ENCODE results near the gene CHPF.

DNA sequence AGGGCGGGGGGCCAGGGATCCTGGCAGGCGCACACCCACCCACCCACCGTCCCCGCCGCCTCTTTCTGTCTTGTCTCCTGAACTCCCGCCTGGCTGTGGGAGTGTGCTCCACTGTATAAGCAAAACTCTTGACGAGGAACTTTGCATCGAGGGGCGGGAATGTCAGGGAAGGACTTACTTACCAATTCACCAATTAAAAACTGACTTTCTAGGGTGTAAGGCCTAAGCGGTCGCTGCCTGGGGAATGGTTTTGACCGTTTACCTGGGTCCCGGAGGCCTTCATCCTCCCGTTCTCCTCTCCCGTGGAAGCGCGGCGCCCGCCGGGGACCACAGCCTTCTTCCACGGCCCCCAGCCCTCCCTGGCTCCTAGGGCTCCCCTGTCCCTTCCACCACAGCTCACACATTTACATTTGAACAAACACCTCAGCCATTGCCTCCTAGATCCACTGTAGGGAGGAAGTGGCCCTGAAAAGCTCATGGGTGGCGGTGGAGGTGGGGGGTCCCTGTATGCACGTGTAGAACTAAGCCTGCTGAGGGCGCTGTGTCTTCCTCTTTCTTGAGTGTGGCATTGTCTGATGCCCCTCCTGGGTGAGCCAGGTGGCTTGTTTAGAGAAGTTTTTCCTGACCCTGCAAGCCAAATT lies 20.5 kb downstream of the CHPF start:
- no peak for TF ChIP-seq POLR2A (IDR thresholded peaks at IDR 0.05)
- TF ChIP-seq, protein P1, sequence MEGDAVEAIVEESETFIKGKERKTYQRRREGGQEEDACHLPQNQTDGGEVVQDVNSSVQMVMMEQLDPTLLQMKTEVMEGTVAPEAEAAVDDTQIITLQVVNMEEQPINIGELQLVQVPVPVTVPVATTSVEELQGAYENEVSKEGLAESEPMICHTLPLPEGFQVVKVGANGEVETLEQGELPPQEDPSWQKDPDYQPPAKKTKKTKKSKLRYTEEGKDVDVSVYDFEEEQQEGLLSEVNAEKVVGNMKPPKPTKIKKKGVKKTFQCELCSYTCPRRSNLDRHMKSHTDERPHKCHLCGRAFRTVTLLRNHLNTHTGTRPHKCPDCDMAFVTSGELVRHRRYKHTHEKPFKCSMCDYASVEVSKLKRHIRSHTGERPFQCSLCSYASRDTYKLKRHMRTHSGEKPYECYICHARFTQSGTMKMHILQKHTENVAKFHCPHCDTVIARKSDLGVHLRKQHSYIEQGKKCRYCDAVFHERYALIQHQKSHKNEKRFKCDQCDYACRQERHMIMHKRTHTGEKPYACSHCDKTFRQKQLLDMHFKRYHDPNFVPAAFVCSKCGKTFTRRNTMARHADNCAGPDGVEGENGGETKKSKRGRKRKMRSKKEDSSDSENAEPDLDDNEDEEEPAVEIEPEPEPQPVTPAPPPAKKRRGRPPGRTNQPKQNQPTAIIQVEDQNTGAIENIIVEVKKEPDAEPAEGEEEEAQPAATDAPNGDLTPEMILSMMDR (IDR thresholded peaks at IDR 0.05) = no peak
- TF ChIP-seq EP300 (IDR thresholded peaks at IDR 0.05) = no peak
- TF ChIP-seq POLR2AphosphoS5 (IDR thresholded peaks at IDR 0.05) = no peak

All from upper lobe of left lung (tissue), 4 donors.